GM23338 (cell line): ENCODE data around the gene ARHGEF1. TPM values are rescaled to one million over a fixed set of nuclear protein-coding genes. Genes with fewer than 3 reads are reported as not detected.

Experiments
- ATAC-seq: fragments of 200-7000 bp; cut with Tn5 transposase; 3 replicates; pipeline ENCODE4 v1.9.1; 2020
- DNase-seq: peaks from one replicate; pipeline ENCODE4 v3.0.0-alpha.2; 2015; ENCODE audit warnings: low spot score
- H2AFZ ChIP-seq: fragments of 200-600 bp; sonication (generic); 2 replicates; pipeline ENCODE4 v1.8.0; 2016; ENCODE audit warnings: antibody characterized with exemption, mild to moderate bottlenecking, moderate library complexity
- H3F3A ChIP-seq: fragments of 200-600 bp; sonication (generic); replicated peaks from 2 replicates; pipeline ENCODE4 v1.8.0; 2017; ENCODE audit warnings: antibody characterized with exemption, mixed run types, low read depth
- H3K27ac ChIP-seq: fragments of 200-600 bp; sonication (generic); 2 replicates; pipeline ENCODE4 v1.6.1; 2016; ENCODE audit warnings: low read depth
- H3K27me3 ChIP-seq: fragments of 200-600 bp; sonication (generic); 2 replicates; pipeline ENCODE4 v1.8.0; 2016; ENCODE audit warnings: mild to moderate bottlenecking, mixed run types, moderate library complexity; ENCODE audit not compliant: insufficient read depth
- H3K36me3 ChIP-seq: fragments of 200-600 bp; sonication (generic); 2 replicates; pipeline ENCODE4 v1.8.0; 2016; ENCODE audit warnings: mild to moderate bottlenecking; ENCODE audit not compliant: insufficient read depth
- H3K4me1 ChIP-seq: fragments of 200-600 bp; sonication (generic); 2 replicates; pipeline ENCODE4 v1.8.0; 2016; ENCODE audit warnings: mild to moderate bottlenecking, moderate library complexity; ENCODE audit not compliant: insufficient read depth
- H3K4me2 ChIP-seq: fragments of 200-600 bp; sonication (generic); 2 replicates; pipeline ENCODE4 v1.7.1; 2017; ENCODE audit warnings: mixed run types
- H3K4me3 ChIP-seq: fragments of 200-600 bp; sonication (generic); 2 replicates; pipeline ENCODE4 v1.6.1; 2016; ENCODE audit warnings: mixed run types
- H3K79me2 ChIP-seq: fragments of 200-600 bp; sonication (generic); replicated peaks from 2 replicates; pipeline ENCODE4 v1.8.0; 2017; ENCODE audit warnings: mild to moderate bottlenecking; ENCODE audit not compliant: insufficient read depth
- H3K9me2 ChIP-seq: fragments of 200-600 bp; sonication (generic); 2 replicates; pipeline ENCODE4 v1.8.0; 2017; ENCODE audit not compliant: insufficient read depth
- H4K20me1 ChIP-seq: fragments of 200-600 bp; sonication (generic); replicated peaks from 2 replicates; pipeline ENCODE4 v1.8.0; 2017; ENCODE audit warnings: mild to moderate bottlenecking; ENCODE audit not compliant: insufficient read depth
- H3K27ac Mint-ChIP-seq: 2 replicates; pipeline ENCODE4 v1.8.0; 2020; ENCODE audit warnings: inconsistent platforms, mild to moderate bottlenecking, moderate library complexity, mixed read lengths
- H3K27me3 Mint-ChIP-seq: 3 replicates; pipeline ENCODE4 v1.8.0; 2022; ENCODE audit warnings: low read depth, mild to moderate bottlenecking, moderate library complexity, mixed read lengths, inconsistent platforms; ENCODE audit not compliant: insufficient read depth, poor library complexity
- H3K36me3 Mint-ChIP-seq: 3 replicates; pipeline ENCODE4 v1.8.0; 2021; ENCODE audit warnings: low read depth, mild to moderate bottlenecking, inconsistent platforms, moderate library complexity, mixed read lengths
- H3K4me1 Mint-ChIP-seq: 3 replicates; pipeline ENCODE4 v1.8.0; 2020; ENCODE audit warnings: mild to moderate bottlenecking, inconsistent platforms, mixed read lengths
- H3K4me3 Mint-ChIP-seq: 3 replicates; pipeline ENCODE4 v1.8.0; 2021; ENCODE audit warnings: moderate library complexity, mild to moderate bottlenecking, inconsistent platforms, mixed read lengths
- H3K9me3 Mint-ChIP-seq: 3 replicates; pipeline ENCODE4 v1.8.0; 2020; ENCODE audit warnings: moderate library complexity, mild to moderate bottlenecking, inconsistent platforms, mixed read lengths
- CTCF ChIP-seq, 2 experiments: fragments of 200-600 bp in 1 of 2; sonication (generic) in 1 of 2; conservative IDR thresholded peaks; 2 replicates each; pipeline versions ENCODE4 v1.5.1 to v1.6.1; 2016 to 2017; ENCODE audit warnings: antibody characterized with exemption in 2 of 2, low read depth in 2 of 2, mild to moderate bottlenecking in 2 of 2, moderate library complexity in 1 of 2
- EZH2 ChIP-seq: fragments of 200-600 bp; sonication (generic); IDR thresholded peaks from one replicate; pipeline ENCODE4 v1.8.0; 2017; ENCODE audit warnings: antibody characterized with exemption, mild to moderate bottlenecking, low read depth; ENCODE audit not compliant: unreplicated experiment
- EZH2phosphoT487 ChIP-seq: fragments of 200-600 bp; sonication (generic); IDR thresholded peaks from one replicate; pipeline ENCODE4 v1.8.1; 2018; ENCODE audit warnings: antibody characterized with exemption; ENCODE audit not compliant: unreplicated experiment
- JUNB ChIP-seq: IDR thresholded peaks from one replicate; pipeline ENCODE4 v1.6.1; 2016; ENCODE audit warnings: antibody characterized with exemption; ENCODE audit not compliant: unreplicated experiment
- NANOG ChIP-seq: IDR thresholded peaks from 2 replicates; pipeline ENCODE4 v1.6.1; 2016; ENCODE audit warnings: antibody characterized with exemption, borderline replicate concordance
- POLR2AphosphoS5 ChIP-seq: IDR thresholded peaks from 2 replicates; pipeline ENCODE4 v1.6.1; 2016; ENCODE audit warnings: antibody characterized with exemption, low read depth
- STAT1 ChIP-seq: IDR thresholded peaks from one replicate; pipeline ENCODE4 v1.6.1; 2016; ENCODE audit warnings: antibody characterized with exemption; ENCODE audit not compliant: unreplicated experiment
- ZNF114 ChIP-seq: fragments of 250-450 bp; sonication (Bioruptor Pico); IDR thresholded peaks from 2 replicates; pipeline ENCODE4 v1.5.0; 2020; ENCODE audit warnings: mild to moderate bottlenecking, moderate library complexity
- ZNF331 ChIP-seq: fragments of 250-450 bp; sonication (Bioruptor Pico); IDR thresholded peaks from 2 replicates; pipeline ENCODE4 v1.5.0; 2020; ENCODE audit warnings: low read depth, mild to moderate bottlenecking, moderate library complexity
- polyA plus RNA-seq: library from polyadenylated mRNA; unstranded; fragments of >200 nt; fragmentation: Nextera tagmentation; extraction: Ambion mirVana; gene quantifications from 2 replicates; pipeline ENCODE4 v1.2.1, GENCODE V29; 2016
- total RNA-seq: library from RNA; depleted of rRNA; stranded (reverse); fragments of >200 nt; shearing (Covaris generic); gene quantifications from 2 replicates; pipeline ENCODE4 v1.2.3, GENCODE V29; 2014
- TF ChIP-seq, protein P1 (sequence below): IDR thresholded peaks from one replicate; pipeline ENCODE4 v1.6.1; 2018; ENCODE audit warnings: antibody characterized with exemption; ENCODE audit not compliant: unreplicated experiment
- TF ChIP-seq, protein P2 (sequence below): fragments of 250-450 bp; sonication (Bioruptor Pico); IDR thresholded peaks from 2 replicates; pipeline ENCODE4 v1.5.0; 2020; ENCODE audit warnings: mild to moderate bottlenecking, moderate library complexity

The ARHGEF1 gene
- total and polyA plus RNA-seq, 2 experiments from 2014 or later = 41.3 to 44.7 TPM

- TF ChIP-seq CTCF (conservative IDR thresholded peaks at IDR 0.05; ENCODE audit: low read depth in 2 of 2) (no peak), JUNB (no peak)
Observed at GRCh38 chr19:41889896-41890295, 6.9 kb downstream of the ARHGEF1 start (continued).

- Histone ChIP-seq H3K36me3 (no peaks in the 10 kb centered on the region), H4K20me1 (peaks cover 4% of the 10 kb centered on the region; the same call in 1 of the 2 replicates), H3K4me1 (peaks cover 21% of the 10 kb centered on the region), H3K79me2 (no peaks in the 10 kb centered on the region; the same call in 1 of the 2 replicates), H3K4me3 (no peak overlapping the region), H3F3A (peaks cover 16% of the 10 kb centered on the region), H2AFZ (no peak overlapping the region), H3K27ac (no peak overlapping the region), H3K4me2 (no peak overlapping the region), H3K9me2 (no peaks in the 10 kb centered on the region), H3K27me3 (no peaks in the 10 kb centered on the region)
- H3K36me3 Mint-ChIP-seq = peaks cover 24% of the 10 kb centered on the region; the same call in 2 of the 3 replicates
- no peak overlapping the region for H3K4me3 Mint-ChIP-seq
- DNase-seq = no peak
- no peak overlapping the region for H3K27ac Mint-ChIP-seq
- peaks cover 43% of the 10 kb centered on the region for H3K4me1 Mint-ChIP-seq
- no peak for ATAC-seq
- peaks cover 12% of the 10 kb centered on the region for H3K27me3 Mint-ChIP-seq
- peaks cover 3% of the 10 kb centered on the region; the same call in 1 of the 3 replicates for H3K9me3 Mint-ChIP-seq
- TF ChIP-seq NANOG (no peak), CTCF (conservative IDR thresholded peaks at IDR 0.05; ENCODE audit: low read depth in 2 of 2) (no peak), EZH2phosphoT487 (no peak), STAT1 (no peak), EZH2 (no peak), ZNF114 (CRISPR knock-in tag) (no peak), JUNB (no peak), POLR2AphosphoS5 (no peak), ZNF331 (CRISPR knock-in tag) (no peak)
- TF ChIP-seq, protein P1, sequence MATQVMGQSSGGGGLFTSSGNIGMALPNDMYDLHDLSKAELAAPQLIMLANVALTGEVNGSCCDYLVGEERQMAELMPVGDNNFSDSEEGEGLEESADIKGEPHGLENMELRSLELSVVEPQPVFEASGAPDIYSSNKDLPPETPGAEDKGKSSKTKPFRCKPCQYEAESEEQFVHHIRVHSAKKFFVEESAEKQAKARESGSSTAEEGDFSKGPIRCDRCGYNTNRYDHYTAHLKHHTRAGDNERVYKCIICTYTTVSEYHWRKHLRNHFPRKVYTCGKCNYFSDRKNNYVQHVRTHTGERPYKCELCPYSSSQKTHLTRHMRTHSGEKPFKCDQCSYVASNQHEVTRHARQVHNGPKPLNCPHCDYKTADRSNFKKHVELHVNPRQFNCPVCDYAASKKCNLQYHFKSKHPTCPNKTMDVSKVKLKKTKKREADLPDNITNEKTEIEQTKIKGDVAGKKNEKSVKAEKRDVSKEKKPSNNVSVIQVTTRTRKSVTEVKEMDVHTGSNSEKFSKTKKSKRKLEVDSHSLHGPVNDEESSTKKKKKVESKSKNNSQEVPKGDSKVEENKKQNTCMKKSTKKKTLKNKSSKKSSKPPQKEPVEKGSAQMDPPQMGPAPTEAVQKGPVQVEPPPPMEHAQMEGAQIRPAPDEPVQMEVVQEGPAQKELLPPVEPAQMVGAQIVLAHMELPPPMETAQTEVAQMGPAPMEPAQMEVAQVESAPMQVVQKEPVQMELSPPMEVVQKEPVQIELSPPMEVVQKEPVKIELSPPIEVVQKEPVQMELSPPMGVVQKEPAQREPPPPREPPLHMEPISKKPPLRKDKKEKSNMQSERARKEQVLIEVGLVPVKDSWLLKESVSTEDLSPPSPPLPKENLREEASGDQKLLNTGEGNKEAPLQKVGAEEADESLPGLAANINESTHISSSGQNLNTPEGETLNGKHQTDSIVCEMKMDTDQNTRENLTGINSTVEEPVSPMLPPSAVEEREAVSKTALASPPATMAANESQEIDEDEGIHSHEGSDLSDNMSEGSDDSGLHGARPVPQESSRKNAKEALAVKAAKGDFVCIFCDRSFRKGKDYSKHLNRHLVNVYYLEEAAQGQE = no peak
- TF ChIP-seq, protein P2, sequence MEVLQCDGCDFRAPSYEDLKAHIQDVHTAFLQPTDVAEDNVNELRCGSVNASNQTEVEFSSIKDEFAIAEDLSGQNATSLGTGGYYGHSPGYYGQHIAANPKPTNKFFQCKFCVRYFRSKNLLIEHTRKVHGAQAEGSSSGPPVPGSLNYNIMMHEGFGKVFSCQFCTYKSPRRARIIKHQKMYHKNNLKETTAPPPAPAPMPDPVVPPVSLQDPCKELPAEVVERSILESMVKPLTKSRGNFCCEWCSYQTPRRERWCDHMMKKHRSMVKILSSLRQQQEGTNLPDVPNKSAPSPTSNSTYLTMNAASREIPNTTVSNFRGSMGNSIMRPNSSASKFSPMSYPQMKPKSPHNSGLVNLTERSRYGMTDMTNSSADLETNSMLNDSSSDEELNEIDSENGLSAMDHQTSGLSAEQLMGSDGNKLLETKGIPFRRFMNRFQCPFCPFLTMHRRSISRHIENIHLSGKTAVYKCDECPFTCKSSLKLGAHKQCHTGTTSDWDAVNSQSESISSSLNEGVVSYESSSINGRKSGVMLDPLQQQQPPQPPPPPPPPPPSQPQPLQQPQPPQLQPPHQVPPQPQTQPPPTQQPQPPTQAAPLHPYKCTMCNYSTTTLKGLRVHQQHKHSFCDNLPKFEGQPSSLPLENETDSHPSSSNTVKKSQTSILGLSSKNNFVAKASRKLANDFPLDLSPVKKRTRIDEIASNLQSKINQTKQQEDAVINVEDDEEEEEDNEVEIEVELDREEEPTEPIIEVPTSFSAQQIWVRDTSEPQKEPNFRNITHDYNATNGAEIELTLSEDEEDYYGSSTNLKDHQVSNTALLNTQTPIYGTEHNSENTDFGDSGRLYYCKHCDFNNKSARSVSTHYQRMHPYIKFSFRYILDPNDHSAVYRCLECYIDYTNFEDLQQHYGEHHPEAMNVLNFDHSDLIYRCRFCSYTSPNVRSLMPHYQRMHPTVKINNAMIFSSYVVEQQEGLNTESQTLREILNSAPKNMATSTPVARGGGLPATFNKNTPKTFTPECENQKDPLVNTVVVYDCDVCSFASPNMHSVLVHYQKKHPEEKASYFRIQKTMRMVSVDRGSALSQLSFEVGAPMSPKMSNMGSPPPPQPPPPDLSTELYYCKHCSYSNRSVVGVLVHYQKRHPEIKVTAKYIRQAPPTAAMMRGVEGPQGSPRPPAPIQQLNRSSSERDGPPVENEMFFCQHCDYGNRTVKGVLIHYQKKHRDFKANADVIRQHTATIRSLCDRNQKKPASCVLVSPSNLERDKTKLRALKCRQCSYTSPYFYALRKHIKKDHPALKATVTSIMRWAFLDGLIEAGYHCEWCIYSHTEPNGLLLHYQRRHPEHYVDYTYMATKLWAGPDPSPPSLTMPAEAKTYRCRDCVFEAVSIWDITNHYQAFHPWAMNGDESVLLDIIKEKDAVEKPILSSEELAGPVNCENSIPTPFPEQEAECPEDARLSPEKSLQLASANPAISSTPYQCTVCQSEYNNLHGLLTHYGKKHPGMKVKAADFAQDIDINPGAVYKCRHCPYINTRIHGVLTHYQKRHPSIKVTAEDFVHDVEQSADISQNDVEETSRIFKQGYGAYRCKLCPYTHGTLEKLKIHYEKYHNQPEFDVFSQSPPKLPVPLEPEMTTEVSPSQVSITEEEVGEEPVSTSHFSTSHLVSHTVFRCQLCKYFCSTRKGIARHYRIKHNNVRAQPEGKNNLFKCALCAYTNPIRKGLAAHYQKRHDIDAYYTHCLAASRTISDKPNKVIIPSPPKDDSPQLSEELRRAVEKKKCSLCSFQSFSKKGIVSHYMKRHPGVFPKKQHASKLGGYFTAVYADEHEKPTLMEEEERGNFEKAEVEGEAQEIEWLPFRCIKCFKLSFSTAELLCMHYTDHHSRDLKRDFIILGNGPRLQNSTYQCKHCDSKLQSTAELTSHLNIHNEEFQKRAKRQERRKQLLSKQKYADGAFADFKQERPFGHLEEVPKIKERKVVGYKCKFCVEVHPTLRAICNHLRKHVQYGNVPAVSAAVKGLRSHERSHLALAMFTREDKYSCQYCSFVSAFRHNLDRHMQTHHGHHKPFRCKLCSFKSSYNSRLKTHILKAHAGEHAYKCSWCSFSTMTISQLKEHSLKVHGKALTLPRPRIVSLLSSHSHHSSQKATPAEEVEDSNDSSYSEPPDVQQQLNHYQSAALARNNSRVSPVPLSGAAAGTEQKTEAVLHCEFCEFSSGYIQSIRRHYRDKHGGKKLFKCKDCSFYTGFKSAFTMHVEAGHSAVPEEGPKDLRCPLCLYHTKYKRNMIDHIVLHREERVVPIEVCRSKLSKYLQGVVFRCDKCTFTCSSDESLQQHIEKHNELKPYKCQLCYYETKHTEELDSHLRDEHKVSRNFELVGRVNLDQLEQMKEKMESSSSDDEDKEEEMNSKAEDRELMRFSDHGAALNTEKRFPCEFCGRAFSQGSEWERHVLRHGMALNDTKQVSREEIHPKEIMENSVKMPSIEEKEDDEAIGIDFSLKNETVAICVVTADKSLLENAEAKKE (CRISPR knock-in tag) = no peak
Observed at GRCh38 chr19:41890936-41891335, 8.0 kb downstream of the ARHGEF1 start.
